Left lung (tissue), 10 donors: ENCODE measurements around the gene PRKCE. TPM values are rescaled to one million over a fixed set of nuclear protein-coding genes. Genes with fewer than 3 reads are reported as not detected.
A peak's percentile ranks its signal among the peaks of the same experiment; 100 is the strongest.

Source experiments
- ATAC-seq: fragments of 200-7000 bp; cut with Tn5 transposase; one replicate; pipeline ENCODE4 v1.9.1; 2020; ENCODE audit warnings: moderate library complexity
- DNase-seq, 4 donors: peaks; one replicate each; pipeline ENCODE4 v3.0.0-alpha.2; 2013 to 2020
- H3K27ac ChIP-seq, 2 donors: fragments of 200-600 bp; sonication (generic) in 1 of 2; one replicate each; pipeline versions ENCODE4 v1.5.0 to v1.8.0; 2020 to 2021
- H3K27me3 ChIP-seq, 2 donors: fragments of 200-600 bp; sonication (generic) in 1 of 2; one replicate each; pipeline versions ENCODE4 v1.5.0 to v1.8.0; 2020 to 2021
- H3K36me3 ChIP-seq, 2 donors: fragments of 200-600 bp; sonication (generic) in 1 of 2; one replicate each; pipeline versions ENCODE4 v1.5.0 to v1.8.0; 2020 to 2021
- H3K4me1 ChIP-seq, 2 donors: fragments of 200-600 bp; one replicate each; pipeline ENCODE4 v1.8.0; 2021
- H3K4me3 ChIP-seq, 2 donors: fragments of 200-600 bp; sonication (generic) in 1 of 2; one replicate each; pipeline versions ENCODE4 v1.5.0 to v1.8.0; 2020 to 2021; ENCODE audit warnings: mild to moderate bottlenecking in 1 of 2
- H3K9me3 ChIP-seq, 2 donors: fragments of 200-600 bp; sonication (generic) in 1 of 2; one replicate each; pipeline versions ENCODE4 v1.5.0 to v1.8.0; 2020 to 2021
- intact Hi-C, 2 donors: fragments of 100-400 bp; cut with DNase I; formaldehyde crosslinking; loops; one replicate each; pipeline versions ENCODE4 v1.11.2 to v1.14.2; 2022
- polyA plus RNA-seq, 6 donors: library from polyadenylated mRNA; unstranded; fragments of 120-200 nt; gene quantifications; one replicate each; pipeline ENCODE4 v1.2.1, GENCODE V29; 2013; ENCODE audit not compliant: insufficient read length in 6 of 6
- total RNA-seq, 2 donors: library from RNA; stranded (reverse); fragmentation: NEBNext Ultra II Directional; extraction: Animal tissue kit (Norgen Biotek cat#: 25700); gene quantifications; one replicate each; pipeline ENCODE4 v1.2.1, GENCODE V29; 2021
- TF ChIP-seq, protein P1 (sequence below), 2 donors: fragments of 200-600 bp; sonication (generic) in 1 of 2; IDR thresholded peaks; one replicate each; pipeline versions ENCODE4 v1.5.0 to v1.8.0; 2021; ENCODE audit warnings: antibody characterized with exemption in 2 of 2
- donor health status: DM: no; HTN: yes; CAD: no.
- donor health status: DM: no; HTN: no; CAD: no.

The PRKCE gene
- total and polyA plus RNA-seq, 8 donors: 12.0 to 56.9 (median 14.7) TPM

GRCh38 chr2:45607701-45608100, 43.8 kb upstream of the PRKCE start:
- Histone ChIP-seq H3K36me3 (peaks cover 0 to 14% of the 10 kb centered on the region in 2 donors), H3K27me3 (no peaks in the 10 kb centered on the region), H3K4me3 (no peak overlapping the region), H3K9me3 (no peaks in the 10 kb centered on the region), H3K27ac (no peak overlapping the region), H3K4me1 (peaks cover 4 to 33% of the 10 kb centered on the region in 2 donors)
- no peak for ATAC-seq
- TF ChIP-seq, protein P1, sequence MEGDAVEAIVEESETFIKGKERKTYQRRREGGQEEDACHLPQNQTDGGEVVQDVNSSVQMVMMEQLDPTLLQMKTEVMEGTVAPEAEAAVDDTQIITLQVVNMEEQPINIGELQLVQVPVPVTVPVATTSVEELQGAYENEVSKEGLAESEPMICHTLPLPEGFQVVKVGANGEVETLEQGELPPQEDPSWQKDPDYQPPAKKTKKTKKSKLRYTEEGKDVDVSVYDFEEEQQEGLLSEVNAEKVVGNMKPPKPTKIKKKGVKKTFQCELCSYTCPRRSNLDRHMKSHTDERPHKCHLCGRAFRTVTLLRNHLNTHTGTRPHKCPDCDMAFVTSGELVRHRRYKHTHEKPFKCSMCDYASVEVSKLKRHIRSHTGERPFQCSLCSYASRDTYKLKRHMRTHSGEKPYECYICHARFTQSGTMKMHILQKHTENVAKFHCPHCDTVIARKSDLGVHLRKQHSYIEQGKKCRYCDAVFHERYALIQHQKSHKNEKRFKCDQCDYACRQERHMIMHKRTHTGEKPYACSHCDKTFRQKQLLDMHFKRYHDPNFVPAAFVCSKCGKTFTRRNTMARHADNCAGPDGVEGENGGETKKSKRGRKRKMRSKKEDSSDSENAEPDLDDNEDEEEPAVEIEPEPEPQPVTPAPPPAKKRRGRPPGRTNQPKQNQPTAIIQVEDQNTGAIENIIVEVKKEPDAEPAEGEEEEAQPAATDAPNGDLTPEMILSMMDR (IDR thresholded peaks at IDR 0.05): peak in 1 of 2 donors; percentile 22
- DNase-seq: no peak
- intact Hi-C loops: no loop called here

DNA sequence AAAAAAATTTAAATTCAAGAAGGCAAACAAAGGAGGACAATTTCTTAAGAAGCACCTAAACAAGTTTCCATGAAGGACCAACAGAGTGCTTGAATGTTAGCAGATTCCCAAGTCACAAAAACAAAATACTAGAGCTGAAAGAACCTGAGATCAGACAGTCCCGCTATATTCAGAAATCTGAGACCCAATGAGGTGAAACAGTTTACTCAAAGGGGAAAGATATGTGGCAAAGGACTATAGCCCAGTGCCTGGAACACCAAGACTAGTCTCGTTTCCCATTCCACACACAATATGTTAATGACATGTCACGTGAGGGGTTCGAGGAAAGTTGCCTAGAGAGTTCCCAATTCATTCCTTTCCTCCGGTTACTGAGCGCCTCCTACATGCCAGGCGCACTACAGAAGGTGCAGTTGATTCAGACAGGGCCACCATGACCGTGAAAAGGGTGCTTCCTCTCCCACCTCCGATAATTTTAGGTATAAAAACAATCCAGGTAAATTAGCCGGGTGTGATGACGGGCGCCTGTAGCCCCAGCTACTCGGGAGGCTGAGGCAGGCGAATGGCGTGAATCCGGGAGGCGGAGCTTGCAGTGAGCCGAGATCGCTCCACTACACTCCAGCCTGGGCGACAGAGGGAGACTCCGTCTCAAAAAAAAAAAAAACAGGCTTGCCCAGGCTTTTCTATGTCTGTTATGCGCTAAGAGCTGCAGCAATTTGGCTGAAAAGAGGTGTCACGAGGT, 41.0 kb upstream of the PRKCE start:
- H3K27ac ChIP-seq: peak overlapping the region; percentile 91 to 93
- DNase-seq: peak; percentile 49 to 82 (median 62)
- intact Hi-C loops: no loop called here
- H3K27me3 ChIP-seq: no peaks in the 10 kb centered on the region
- peak overlapping the region; percentile 80 to 92 for H3K4me3 ChIP-seq
- H3K4me1 ChIP-seq: peaks cover 4 to 33% of the 10 kb centered on the region in 2 donors
- TF ChIP-seq, protein P1 (IDR thresholded peaks at IDR 0.05): no peak
- ATAC-seq: peak; percentile 77
- no peaks in the 10 kb centered on the region for H3K9me3 ChIP-seq
- H3K36me3 ChIP-seq: no peaks in the 10 kb centered on the region

GRCh38 chr2:45611020-45611859, 40.2 kb upstream of the PRKCE start, which contains the start of gene SRBD1:
Gene SRBD1, minus strand, starts transcription at chr2:45611267. Its CDS starts 5,826 bp downstream, at chr2:45605441.
- peaks cover 4 to 33% of the 10 kb centered on the region in 2 donors for H3K4me1 ChIP-seq
- ATAC-seq (peak; percentile 97), DNase-seq (peak; percentile 88 to 99 (median 96))
- H3K36me3 ChIP-seq: no peaks in the 10 kb centered on the region
- H3K9me3 ChIP-seq: no peaks in the 10 kb centered on the region
- no peaks in the 10 kb centered on the region for H3K27me3 ChIP-seq
- intact Hi-C loops: no loop called here
- H3K4me3 ChIP-seq: peak within 1 kb of the TSS; percentile 80 to 92
- peak within 1 kb of the TSS; percentile 91 to 93 for H3K27ac ChIP-seq
- TF ChIP-seq, protein P1 (IDR thresholded peaks at IDR 0.05): no peak

- Histone ChIP-seq H3K4me1 (peaks cover 4 to 24% of the 10 kb centered on the region in 2 donors), H3K36me3 (no peaks in the 10 kb centered on the region), H3K4me3 (no peak overlapping the region), H3K27ac (no peak overlapping the region), H3K9me3 (no peaks in the 10 kb centered on the region), H3K27me3 (no peaks in the 10 kb centered on the region)
- TF ChIP-seq, protein P1 (IDR thresholded peaks at IDR 0.05): no peak
- intact Hi-C loops: no loop called here
- no peak for DNase-seq
- ATAC-seq: no peak
Measured at GRCh38 chr2:45612285-45612684, 39.2 kb upstream of the PRKCE start.

DNA sequence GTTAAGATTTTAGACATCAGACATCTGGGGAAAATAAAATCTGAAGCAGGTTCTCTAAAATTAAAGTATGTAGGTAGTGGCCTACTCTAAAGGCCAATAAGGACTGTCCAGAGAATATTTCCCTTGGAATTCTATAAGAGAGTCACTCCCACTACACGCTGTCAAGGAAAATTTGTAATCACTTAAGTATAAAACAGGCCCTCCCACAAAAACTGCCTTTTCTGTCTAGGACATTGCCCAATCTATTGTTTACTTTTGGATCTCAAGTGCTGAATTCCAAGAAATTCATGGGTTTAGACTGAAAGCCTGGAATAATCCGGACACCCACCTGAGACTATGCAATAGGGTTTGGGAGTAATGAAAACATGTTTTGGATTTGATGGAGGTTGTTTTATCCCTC, 38.7 kb upstream of the PRKCE start:
- intact Hi-C loops: no loop called here
- Histone ChIP-seq H3K27me3 (no peaks in the 10 kb centered on the region), H3K4me3 (no peak overlapping the region), H3K36me3 (no peaks in the 10 kb centered on the region), H3K27ac (no peak overlapping the region), H3K9me3 (no peaks in the 10 kb centered on the region), H3K4me1 (peaks cover 4 to 20% of the 10 kb centered on the region in 2 donors)
- peak in 1 of 4 donors; percentile 39 for DNase-seq
- TF ChIP-seq, protein P1 (IDR thresholded peaks at IDR 0.05): no peak
- ATAC-seq: no peak
